LNCaP clone FGC (cell line): ENCODE measurements around the gene LRRC47.
"Not testable (repeated sequence)": the region's sequence is repeated elsewhere in the genome, so short reads cannot be mapped to it uniquely, and the experiment has no call there.

Experiments used
- DNase-seq: peaks from one replicate; pipeline ENCODE4 v3.0.0-alpha.2; 2011; ENCODE audit warnings: low read depth
- H3K4me3 ChIP-seq: 2 replicates; pipeline ENCODE4 v1.5.1; 2011; ENCODE audit warnings: mild to moderate bottlenecking, low read depth, low read length, control low read depth
- TF ChIP-seq, protein P1 (sequence below): IDR thresholded peaks from 2 replicates; pipeline ENCODE4 v1.5.1; 2012; ENCODE audit warnings: mild to moderate bottlenecking; ENCODE audit not compliant: control insufficient read depth, insufficient read depth; ENCODE audit errors: extremely low read depth

Gene LRRC47

GRCh38 chr1:3817138-3817740 is 20.9 kb upstream of the LRRC47 start:
- DNase-seq: no peak
- TF ChIP-seq, protein P1, sequence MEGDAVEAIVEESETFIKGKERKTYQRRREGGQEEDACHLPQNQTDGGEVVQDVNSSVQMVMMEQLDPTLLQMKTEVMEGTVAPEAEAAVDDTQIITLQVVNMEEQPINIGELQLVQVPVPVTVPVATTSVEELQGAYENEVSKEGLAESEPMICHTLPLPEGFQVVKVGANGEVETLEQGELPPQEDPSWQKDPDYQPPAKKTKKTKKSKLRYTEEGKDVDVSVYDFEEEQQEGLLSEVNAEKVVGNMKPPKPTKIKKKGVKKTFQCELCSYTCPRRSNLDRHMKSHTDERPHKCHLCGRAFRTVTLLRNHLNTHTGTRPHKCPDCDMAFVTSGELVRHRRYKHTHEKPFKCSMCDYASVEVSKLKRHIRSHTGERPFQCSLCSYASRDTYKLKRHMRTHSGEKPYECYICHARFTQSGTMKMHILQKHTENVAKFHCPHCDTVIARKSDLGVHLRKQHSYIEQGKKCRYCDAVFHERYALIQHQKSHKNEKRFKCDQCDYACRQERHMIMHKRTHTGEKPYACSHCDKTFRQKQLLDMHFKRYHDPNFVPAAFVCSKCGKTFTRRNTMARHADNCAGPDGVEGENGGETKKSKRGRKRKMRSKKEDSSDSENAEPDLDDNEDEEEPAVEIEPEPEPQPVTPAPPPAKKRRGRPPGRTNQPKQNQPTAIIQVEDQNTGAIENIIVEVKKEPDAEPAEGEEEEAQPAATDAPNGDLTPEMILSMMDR: no peak
- no peak overlapping the region for H3K4me3 ChIP-seq

DNA sequence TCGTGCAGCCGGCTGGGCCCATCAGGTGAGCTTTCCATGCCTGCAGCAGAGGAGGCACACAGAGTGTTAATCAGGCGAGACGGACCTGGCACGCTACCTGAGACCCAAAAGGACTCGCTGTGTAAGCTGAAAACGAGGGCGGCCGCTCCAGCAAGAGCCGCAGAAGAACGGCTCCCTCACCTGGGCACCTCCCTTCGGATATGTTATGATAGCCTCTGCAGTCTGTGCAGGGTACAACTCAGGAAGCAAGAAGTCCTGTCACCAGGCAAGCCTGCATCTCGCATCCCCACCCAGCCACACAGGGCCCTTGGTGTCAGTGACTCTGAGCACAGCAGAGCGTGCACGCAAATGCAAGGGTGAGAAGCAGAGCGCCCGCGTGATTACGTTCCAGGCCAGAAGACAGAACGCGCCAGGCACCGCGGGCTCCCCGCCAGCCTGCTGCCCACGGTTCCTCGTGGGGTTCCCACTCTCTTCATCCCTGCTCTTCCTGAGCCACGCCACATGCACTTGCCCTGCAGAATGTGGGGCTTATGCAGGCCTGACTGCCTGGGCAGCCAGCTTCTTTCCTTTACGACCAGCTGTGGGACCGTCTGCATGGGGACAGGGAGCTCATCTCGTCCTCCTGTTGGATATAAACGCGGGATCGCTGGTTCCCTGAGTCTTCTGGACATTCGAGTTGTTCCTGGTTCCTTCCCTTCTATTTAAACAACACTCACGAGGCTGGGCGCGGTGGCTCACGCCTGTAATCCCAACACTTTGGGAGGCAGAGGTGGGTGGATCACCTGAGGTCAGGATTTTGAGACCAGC is 20.2 kb upstream of the LRRC47 start:
- TF ChIP-seq, protein P1: no peak
- no peak for DNase-seq
- H3K4me3 ChIP-seq: no peak overlapping the region

DNA sequence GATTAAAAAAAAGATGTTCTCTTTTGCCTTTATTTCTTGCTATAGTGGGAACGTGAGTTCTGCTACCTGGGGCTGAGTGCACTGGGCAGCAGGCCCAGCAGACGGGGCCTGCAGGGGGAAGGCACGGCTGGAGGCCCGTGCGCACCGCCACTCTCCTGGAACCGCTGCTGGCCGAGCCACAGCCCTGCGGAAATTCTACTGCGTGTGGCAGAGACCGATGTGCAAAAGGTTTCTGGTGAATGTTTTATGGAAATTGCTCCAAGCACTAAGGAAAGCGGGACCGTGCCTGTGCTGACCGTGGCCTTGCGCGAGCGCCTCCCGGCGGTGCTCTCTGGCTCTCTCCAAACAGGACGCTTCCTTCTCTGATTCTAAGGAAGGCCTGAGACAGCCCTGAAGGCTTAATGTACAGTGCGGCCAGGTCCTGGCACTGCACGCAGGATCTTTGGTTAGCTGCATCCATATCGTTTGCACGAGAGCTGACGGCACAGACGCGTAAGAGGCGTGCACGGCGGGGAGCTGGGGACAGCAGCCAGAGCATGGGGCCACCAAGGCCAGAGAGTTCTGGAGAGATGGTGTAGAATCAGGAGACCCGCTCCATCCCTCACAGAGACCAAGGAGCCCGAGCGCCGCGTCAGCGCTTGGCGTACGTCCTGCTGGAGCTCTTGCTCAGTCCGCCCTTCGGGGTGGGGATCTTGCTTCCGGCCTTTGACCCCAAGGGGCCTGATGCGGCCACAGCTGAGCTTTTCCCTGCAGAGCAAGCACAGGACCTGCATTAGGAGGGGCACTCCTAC is 18.7 kb upstream of the LRRC47 start:
- no peak overlapping the region for H3K4me3 ChIP-seq
- TF ChIP-seq, protein P1: no peak
- no peak for DNase-seq

DNA sequence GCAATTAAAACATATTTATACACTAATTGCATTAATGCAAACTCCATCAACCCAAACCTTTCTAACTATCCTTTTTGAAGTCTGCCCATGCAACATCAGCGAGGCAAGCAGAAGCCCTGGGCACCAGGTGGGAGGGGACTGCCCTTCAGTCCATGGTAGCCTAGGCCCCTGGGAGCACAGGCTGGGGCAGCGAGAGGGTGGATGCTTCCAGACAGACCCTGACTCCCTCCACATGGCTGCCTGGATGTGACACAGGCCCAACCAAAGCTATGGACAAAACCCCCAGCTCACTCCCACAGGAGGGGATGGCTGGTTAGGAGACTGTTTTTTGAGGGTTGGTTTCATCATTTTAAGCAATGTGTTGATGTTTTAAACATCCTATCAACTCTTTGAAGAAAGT is 17.8 kb upstream of the LRRC47 start:
- TF ChIP-seq, protein P1: no peak
- H3K4me3 ChIP-seq: no peak overlapping the region
- no peak for DNase-seq

GRCh38 chr1:3811595-3811911 is 15.3 kb upstream of the LRRC47 start:
- no peak overlapping the region for H3K4me3 ChIP-seq

DNA sequence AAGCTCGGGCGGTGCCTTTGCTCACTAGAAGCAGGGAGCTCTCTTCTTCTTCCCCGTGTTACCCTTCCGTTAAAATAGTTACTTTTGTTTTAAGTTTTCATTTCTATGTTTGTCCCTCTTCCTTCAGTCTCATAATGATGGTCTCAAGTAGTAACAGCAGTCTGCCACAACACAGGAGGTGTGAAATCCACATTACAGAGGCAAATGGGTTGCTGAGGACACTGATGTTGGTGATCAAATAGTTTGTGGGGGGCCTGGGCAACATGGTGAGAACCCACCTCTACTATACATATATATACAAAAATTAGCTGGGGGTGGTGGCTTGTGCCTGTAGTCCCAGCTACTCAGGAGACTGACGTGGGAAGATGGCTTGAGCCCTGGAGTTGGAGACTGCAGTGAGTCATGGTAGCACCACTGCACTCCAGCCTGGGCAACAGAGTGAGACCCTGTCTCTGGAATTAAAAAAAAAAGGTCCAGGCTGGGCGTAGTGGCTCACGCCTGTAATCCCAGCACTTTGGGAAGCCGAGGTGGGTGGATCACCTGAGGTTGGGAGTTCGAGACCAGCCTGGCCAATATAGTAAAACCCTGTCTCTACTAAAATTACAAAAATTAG is 14.0 kb upstream of the LRRC47 start:
- not testable (repeated sequence) for H3K4me3 ChIP-seq, DNase-seq

More at GRCh38 chr1:3811595-3811911, 15.3 kb upstream of the LRRC47 start:
- no peak for DNase-seq
- TF ChIP-seq, protein P1: no peak

DNA sequence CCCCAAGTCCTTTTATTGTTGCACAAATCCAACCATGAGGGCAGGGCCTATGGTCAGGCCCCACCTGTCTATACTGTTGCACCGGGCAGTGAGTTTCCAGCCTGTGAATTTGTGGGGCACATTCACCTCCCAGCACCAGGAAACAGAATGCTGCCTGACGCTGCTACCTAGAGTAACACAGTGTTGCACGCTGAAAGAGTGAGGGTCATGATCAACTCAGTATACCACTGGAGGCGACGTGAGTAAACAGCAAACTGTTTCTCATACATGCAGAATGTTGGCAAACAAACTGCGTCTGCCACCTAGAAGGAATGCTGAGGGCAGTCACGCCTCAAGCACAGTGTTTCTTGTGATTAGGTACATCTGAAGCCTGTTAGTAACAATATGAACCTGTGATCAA is 13.4 kb upstream of the LRRC47 start:
- TF ChIP-seq, protein P1: no peak
- no peak for DNase-seq
- H3K4me3 ChIP-seq: no peak overlapping the region
